ENCODE data around the gene MRPS24. TPM values are rescaled to one million over a fixed set of nuclear protein-coding genes. Genes with fewer than 3 reads are reported as not detected.

The MRPS24 gene
- total RNA-seq, 1 experiment from 2014 or later: 135 TPM

- TF ChIP-seq, protein P1, sequence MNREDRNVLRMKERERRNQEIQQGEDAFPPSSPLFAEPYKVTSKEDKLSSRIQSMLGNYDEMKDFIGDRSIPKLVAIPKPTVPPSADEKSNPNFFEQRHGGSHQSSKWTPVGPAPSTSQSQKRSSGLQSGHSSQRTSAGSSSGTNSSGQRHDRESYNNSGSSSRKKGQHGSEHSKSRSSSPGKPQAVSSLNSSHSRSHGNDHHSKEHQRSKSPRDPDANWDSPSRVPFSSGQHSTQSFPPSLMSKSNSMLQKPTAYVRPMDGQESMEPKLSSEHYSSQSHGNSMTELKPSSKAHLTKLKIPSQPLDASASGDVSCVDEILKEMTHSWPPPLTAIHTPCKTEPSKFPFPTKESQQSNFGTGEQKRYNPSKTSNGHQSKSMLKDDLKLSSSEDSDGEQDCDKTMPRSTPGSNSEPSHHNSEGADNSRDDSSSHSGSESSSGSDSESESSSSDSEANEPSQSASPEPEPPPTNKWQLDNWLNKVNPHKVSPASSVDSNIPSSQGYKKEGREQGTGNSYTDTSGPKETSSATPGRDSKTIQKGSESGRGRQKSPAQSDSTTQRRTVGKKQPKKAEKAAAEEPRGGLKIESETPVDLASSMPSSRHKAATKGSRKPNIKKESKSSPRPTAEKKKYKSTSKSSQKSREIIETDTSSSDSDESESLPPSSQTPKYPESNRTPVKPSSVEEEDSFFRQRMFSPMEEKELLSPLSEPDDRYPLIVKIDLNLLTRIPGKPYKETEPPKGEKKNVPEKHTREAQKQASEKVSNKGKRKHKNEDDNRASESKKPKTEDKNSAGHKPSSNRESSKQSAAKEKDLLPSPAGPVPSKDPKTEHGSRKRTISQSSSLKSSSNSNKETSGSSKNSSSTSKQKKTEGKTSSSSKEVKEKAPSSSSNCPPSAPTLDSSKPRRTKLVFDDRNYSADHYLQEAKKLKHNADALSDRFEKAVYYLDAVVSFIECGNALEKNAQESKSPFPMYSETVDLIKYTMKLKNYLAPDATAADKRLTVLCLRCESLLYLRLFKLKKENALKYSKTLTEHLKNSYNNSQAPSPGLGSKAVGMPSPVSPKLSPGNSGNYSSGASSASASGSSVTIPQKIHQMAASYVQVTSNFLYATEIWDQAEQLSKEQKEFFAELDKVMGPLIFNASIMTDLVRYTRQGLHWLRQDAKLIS (CRISPR knock-in tag; IDR thresholded peaks at IDR 0.05; ENCODE audit: borderline replicate concordance): no peak
Measured at GRCh38 chr7:43879477-43879876, 10.2 kb upstream of the MRPS24 start (continued).

DNA sequence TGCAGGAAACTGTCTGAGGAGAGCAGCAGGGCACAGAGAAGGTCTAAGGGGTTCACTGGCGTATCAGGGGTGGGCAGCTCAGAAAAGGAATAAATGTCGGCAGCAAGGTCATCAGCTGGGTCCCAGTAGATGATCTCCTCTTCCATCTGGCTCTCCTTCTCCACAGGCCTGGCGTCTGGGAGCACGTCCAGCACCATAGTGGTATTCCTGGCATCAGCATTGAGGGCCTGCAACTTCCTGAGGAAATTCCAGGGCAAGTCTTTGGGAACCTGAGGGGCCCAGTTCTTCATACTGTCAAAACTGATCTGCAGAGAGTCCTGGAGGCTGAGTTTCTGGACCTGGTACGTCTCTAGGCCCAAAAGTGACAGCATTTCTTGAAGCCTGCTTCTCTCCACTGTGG lies 9.6 kb upstream of the MRPS24 start:
- TF ChIP-seq RELA (CRISPR knock-in tag; IDR thresholded peaks at IDR 0.05; ENCODE audit: borderline replicate concordance): no peak
- TF ChIP-seq MXD4 (CRISPR knock-in tag; IDR thresholded peaks at IDR 0.05; ENCODE audit: borderline replicate concordance): no peak
- no peak for DNase-seq (ENCODE audit: low spot score)
- Mint-ChIP-seq H3K4me1 (peaks cover 16% of the 10 kb centered on the region), H3K9me3 (no peaks in the 10 kb centered on the region), H3K4me3 (no peak overlapping the region), H3K27ac (no peak overlapping the region), H3K27me3 (ENCODE audit: low read depth) (no peaks in the 10 kb centered on the region), H3K36me3 (peaks cover 38% of the 10 kb centered on the region)
- ChIA-PET POLR2A (no interaction called here), CTCF (interaction anchor here (0.7 kb wide), 1 partner anchor 64 kb away, joined by 3 read pairs; no protein-coding TSS in a partner anchor)
- ATAC-seq: no peak

DNA sequence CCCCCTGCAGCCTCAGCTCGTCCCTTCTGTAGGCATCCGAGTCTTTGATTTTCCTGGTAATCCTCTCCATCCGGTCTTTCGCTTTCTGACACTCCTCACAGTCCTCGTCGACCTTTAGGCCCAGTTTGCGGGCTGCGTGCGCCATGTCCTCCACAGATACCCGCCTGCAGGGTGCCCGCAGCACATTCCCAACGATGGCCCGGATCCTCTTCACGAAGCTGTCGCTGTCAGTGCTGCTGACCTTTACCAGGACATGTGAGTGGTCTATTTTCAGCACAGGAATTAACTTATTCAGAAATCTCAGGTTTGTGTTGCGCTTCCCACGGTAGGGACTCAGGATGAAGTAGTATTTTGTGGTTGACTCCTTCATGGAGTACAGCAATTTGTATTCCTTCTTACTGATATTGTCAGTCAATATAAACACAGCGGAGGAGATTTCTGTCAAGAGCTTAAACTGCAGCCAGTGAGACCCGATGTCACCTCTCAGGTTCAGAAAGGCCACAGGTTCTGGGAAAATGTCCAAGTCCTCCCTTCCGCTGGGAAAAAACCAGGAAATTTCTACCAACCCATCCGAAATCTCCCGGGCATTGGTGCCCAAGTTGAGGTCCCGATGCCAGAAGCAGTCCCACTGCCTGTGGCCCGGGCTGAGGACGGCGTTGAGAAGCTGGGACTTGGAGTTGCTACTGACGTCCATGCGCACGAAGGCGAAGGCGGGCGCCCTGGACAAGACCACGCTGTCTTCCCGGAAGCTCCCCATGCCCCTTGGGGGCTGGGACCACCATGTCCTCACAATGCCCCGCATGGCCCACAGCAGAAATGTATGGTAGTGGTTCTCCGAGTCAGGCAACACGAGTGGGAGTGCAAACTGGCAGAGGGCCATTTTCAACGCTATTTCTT lies 8.9 kb upstream of the MRPS24 start:
- no peak for TF ChIP-seq NR1H2 (CRISPR knock-in tag; IDR thresholded peaks at IDR 0.05)
- TF ChIP-seq SMAD3 (CRISPR knock-in tag; IDR thresholded peaks at IDR 0.05; ENCODE audit: borderline replicate concordance): no peak
- TF ChIP-seq ESRRA (CRISPR knock-in tag; IDR thresholded peaks at IDR 0.05; ENCODE audit: borderline replicate concordance): no peak
- TF ChIP-seq SOX15 (CRISPR knock-in tag; IDR thresholded peaks at IDR 0.05): no peak
- TF ChIP-seq ATF3 (CRISPR knock-in tag; conservative IDR thresholded peaks at IDR 0.05): no peak
- no peak for TF ChIP-seq CDX4 (CRISPR knock-in tag; IDR thresholded peaks at IDR 0.05; ENCODE audit: borderline replicate concordance)
- no peak for TF ChIP-seq IRF2 (CRISPR knock-in tag; IDR thresholded peaks at IDR 0.05; ENCODE audit: borderline replicate concordance, low read depth)
- TF ChIP-seq, protein P2, sequence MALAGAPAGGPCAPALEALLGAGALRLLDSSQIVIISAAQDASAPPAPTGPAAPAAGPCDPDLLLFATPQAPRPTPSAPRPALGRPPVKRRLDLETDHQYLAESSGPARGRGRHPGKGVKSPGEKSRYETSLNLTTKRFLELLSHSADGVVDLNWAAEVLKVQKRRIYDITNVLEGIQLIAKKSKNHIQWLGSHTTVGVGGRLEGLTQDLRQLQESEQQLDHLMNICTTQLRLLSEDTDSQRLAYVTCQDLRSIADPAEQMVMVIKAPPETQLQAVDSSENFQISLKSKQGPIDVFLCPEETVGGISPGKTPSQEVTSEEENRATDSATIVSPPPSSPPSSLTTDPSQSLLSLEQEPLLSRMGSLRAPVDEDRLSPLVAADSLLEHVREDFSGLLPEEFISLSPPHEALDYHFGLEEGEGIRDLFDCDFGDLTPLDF (CRISPR knock-in tag; IDR thresholded peaks at IDR 0.05): no peak
- no peak for TF ChIP-seq ZNF121 (CRISPR knock-in tag; IDR thresholded peaks at IDR 0.05)
- no peak for TF ChIP-seq TEAD1 (CRISPR knock-in tag; IDR thresholded peaks at IDR 0.05)
- TF ChIP-seq ZBTB21 (CRISPR knock-in tag; IDR thresholded peaks at IDR 0.05; ENCODE audit: borderline replicate concordance): no peak
- TF ChIP-seq, protein P3, sequence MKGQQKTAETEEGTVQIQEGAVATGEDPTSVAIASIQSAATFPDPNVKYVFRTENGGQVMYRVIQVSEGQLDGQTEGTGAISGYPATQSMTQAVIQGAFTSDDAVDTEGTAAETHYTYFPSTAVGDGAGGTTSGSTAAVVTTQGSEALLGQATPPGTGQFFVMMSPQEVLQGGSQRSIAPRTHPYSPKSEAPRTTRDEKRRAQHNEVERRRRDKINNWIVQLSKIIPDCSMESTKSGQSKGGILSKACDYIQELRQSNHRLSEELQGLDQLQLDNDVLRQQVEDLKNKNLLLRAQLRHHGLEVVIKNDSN (CRISPR knock-in tag; IDR thresholded peaks at IDR 0.05): no peak
- TF ChIP-seq MYBL2 (CRISPR knock-in tag; IDR thresholded peaks at IDR 0.05): no peak
- Mint-ChIP-seq H3K9me3 (no peaks in the 10 kb centered on the region), H3K36me3 (peaks cover 35% of the 10 kb centered on the region), H3K27ac (no peak overlapping the region), H3K27me3 (ENCODE audit: low read depth) (no peaks in the 10 kb centered on the region), H3K4me1 (peaks cover 16% of the 10 kb centered on the region), H3K4me3 (no peak overlapping the region)
- DNase-seq (ENCODE audit: low spot score): no peak
- POLR2A ChIA-PET: no interaction called here
- no peak for ATAC-seq
- CTCF ChIA-PET: interaction anchor here (0.7 kb wide), 1 partner anchor 65 kb away, joined by 3 read pairs; no protein-coding TSS in a partner anchor

All from WTC11 (cell line).